ENCODE measurements around the gene SDS.

Gene SDS

GRCh38 chr12:113403435-113404415, at the start of gene SDS:
Gene SDS (minus strand): TSS chr12:113403887. CDS start chr12:113399708, 4,179 bp downstream.
- no peak for DNase-seq (ENCODE audit: low read depth)

GRCh38 chr12:113453330-113453729, 49.6 kb upstream of the SDS start:
- DNase-seq (ENCODE audit: low read depth) = no peak

GRCh38 chr12:113452458-113452857, 48.8 kb upstream of the SDS start:
- no peak for DNase-seq (ENCODE audit: low read depth)

GRCh38 chr12:113449839-113450238, 46.2 kb upstream of the SDS start:
- DNase-seq (ENCODE audit: low read depth) = no peak

GRCh38 chr12:113449299-113449698, 45.6 kb upstream of the SDS start:
- DNase-seq (ENCODE audit: low read depth) = no peak

GRCh38 chr12:113448873-113449272, 45.2 kb upstream of the SDS start:
- DNase-seq (ENCODE audit: low read depth) = no peak

- no peak for DNase-seq (ENCODE audit: low read depth)
These were observed 42.0 kb upstream of the SDS start for GRCh38 chr12:113445544-113446171.

GRCh38 chr12:113443030-113443539, 39.4 kb upstream of the SDS start:
- DNase-seq (ENCODE audit: low read depth) = no peak

- DNase-seq (ENCODE audit: low read depth) = no peak
These were observed 37.5 kb upstream of the SDS start for GRCh38 chr12:113440947-113441782.

- DNase-seq (ENCODE audit: low read depth) = no peak
These were observed 36.6 kb upstream of the SDS start for GRCh38 chr12:113440336-113440735.

- no peak for DNase-seq (ENCODE audit: low read depth)
These were observed 35.9 kb upstream of the SDS start for GRCh38 chr12:113439606-113440030.

- DNase-seq (ENCODE audit: low read depth) = no peak
These were observed 35.6 kb upstream of the SDS start for GRCh38 chr12:113439301-113439597.

GRCh38 chr12:113438523-113439300, 35.0 kb upstream of the SDS start:
- no peak for DNase-seq (ENCODE audit: low read depth)

- no peak for DNase-seq (ENCODE audit: low read depth)
These were observed 34.0 kb upstream of the SDS start for GRCh38 chr12:113437729-113438100.

- no peak for DNase-seq (ENCODE audit: low read depth)
These were observed 33.5 kb upstream of the SDS start for GRCh38 chr12:113436993-113437728.

GRCh38 chr12:113436586-113436985, 32.9 kb upstream of the SDS start:
- DNase-seq (ENCODE audit: low read depth) = no peak

- no peak for DNase-seq (ENCODE audit: low read depth)
These were observed 31.7 kb upstream of the SDS start for GRCh38 chr12:113435367-113435766.

- no peak for DNase-seq (ENCODE audit: low read depth)
These were observed 29.3 kb upstream of the SDS start for GRCh38 chr12:113432986-113433385.

GRCh38 chr12:113428482-113428881, 24.8 kb upstream of the SDS start:
- no peak for DNase-seq (ENCODE audit: low read depth)

- DNase-seq (ENCODE audit: low read depth) = no peak
These were observed 24.2 kb upstream of the SDS start for GRCh38 chr12:113427882-113428281.

- no peak for DNase-seq (ENCODE audit: low read depth)
These were observed 22.3 kb upstream of the SDS start for GRCh38 chr12:113425960-113426453.

Measured in stimulated activated CD8-positive, alpha-beta memory T cell treated with anti-CD3 and anti-CD28 coated beads, Interleukin-15, amount 100 ng/mL, for 1 hour (primary cell).